H9 (cell line): ENCODE results near the gene CC2D2A. TPM values are rescaled to one million over a fixed set of nuclear protein-coding genes. Genes with fewer than 3 reads are reported as not detected.

Source experiments
- DNase-seq: peaks from one replicate; pipeline ENCODE4 v3.0.0-alpha.2; 2017
- H2AFZ ChIP-seq: one replicate; pipeline ENCODE4 v1.6.1; 2013; ENCODE audit warnings: mild to moderate bottlenecking, low read length, control low read depth, moderate library complexity
- H2AK5ac ChIP-seq: 2 replicates; pipeline ENCODE4 v1.6.1; 2013; ENCODE audit warnings: low read length, control low read depth, mixed read lengths; ENCODE audit not compliant: insufficient read length
- H2BK120ac ChIP-seq: one replicate; pipeline ENCODE4 v1.6.1; 2013; ENCODE audit warnings: low read depth, mild to moderate bottlenecking, low read length, control low read depth, inconsistent platforms; ENCODE audit not compliant: poor library complexity, severe bottlenecking
- H2BK12ac ChIP-seq: 2 replicates; pipeline ENCODE4 v1.6.1; 2013; ENCODE audit warnings: low read length, control low read depth, mixed read lengths, low read depth; ENCODE audit not compliant: insufficient read length
- H2BK15ac ChIP-seq: 2 replicates; pipeline ENCODE4 v1.6.1; 2013; ENCODE audit warnings: low read depth, low read length, control low read depth
- H2BK20ac ChIP-seq: one replicate; pipeline ENCODE4 v1.6.1; 2013; ENCODE audit warnings: low read depth, mild to moderate bottlenecking, low read length, control low read depth, inconsistent platforms; ENCODE audit not compliant: poor library complexity, severe bottlenecking
- H2BK5ac ChIP-seq: 2 replicates; pipeline ENCODE4 v1.6.1; 2013; ENCODE audit warnings: low read length, control low read depth, mixed read lengths; ENCODE audit not compliant: insufficient read length
- H3K14ac ChIP-seq: 2 replicates; pipeline ENCODE4 v1.6.1; 2013; ENCODE audit warnings: low read length, control low read depth; ENCODE audit not compliant: insufficient read depth
- H3K18ac ChIP-seq: 2 replicates; pipeline ENCODE4 v1.6.1; 2013; ENCODE audit warnings: low read depth, mild to moderate bottlenecking, mixed read lengths, low read length, control low read depth; ENCODE audit not compliant: insufficient read length
- H3K23ac ChIP-seq: 2 replicates; pipeline ENCODE4 v1.6.1; 2013; ENCODE audit warnings: low read length, control low read depth, mixed read lengths, low read depth; ENCODE audit not compliant: insufficient read length
- H3K23me2 ChIP-seq: 2 replicates; pipeline ENCODE4 v1.6.1; 2013; ENCODE audit warnings: low read depth, mild to moderate bottlenecking, mixed read lengths, low read length, control low read depth; ENCODE audit not compliant: insufficient read length, poor library complexity, severe bottlenecking
- H3K27ac ChIP-seq: 2 replicates; pipeline ENCODE4 v1.5.1; 2013; ENCODE audit warnings: low read length, control low read depth, mixed read lengths, low read depth; ENCODE audit not compliant: insufficient read length
- H3K27me3 ChIP-seq: 2 replicates; pipeline ENCODE4 v1.6.1; 2013; ENCODE audit warnings: low read length, control low read depth, inconsistent platforms; ENCODE audit not compliant: insufficient read depth
- H3K4ac ChIP-seq: 2 replicates; pipeline ENCODE4 v1.6.1; 2013; ENCODE audit warnings: low read depth, mild to moderate bottlenecking, control low read depth, inconsistent platforms, low read length, moderate library complexity
- H3K4me1 ChIP-seq: 2 replicates; pipeline ENCODE4 v1.6.1; 2013; ENCODE audit warnings: low read length, control low read depth, inconsistent platforms; ENCODE audit not compliant: insufficient read depth
- H3K4me2 ChIP-seq: 2 replicates; pipeline ENCODE4 v1.6.1; 2013; ENCODE audit warnings: low read length, control low read depth, mixed read lengths; ENCODE audit not compliant: insufficient read length, insufficient read depth
- H3K56ac ChIP-seq: 2 replicates; pipeline ENCODE4 v1.6.1; 2013; ENCODE audit warnings: low read depth, mild to moderate bottlenecking, mixed read lengths, low read length, control low read depth; ENCODE audit not compliant: insufficient read length
- H3K79me1 ChIP-seq: 2 replicates; pipeline ENCODE4 v1.6.1; 2013; ENCODE audit warnings: low read depth, mild to moderate bottlenecking, moderate library complexity, low read length, control low read depth, inconsistent platforms; ENCODE audit not compliant: insufficient read depth, poor library complexity, severe bottlenecking
- H3K79me2 ChIP-seq: 2 replicates; pipeline ENCODE4 v1.6.1; 2013; ENCODE audit warnings: low read length, control low read depth, inconsistent platforms; ENCODE audit not compliant: insufficient read depth
- H3K9ac ChIP-seq: 2 replicates; pipeline ENCODE4 v1.6.1; 2013; ENCODE audit warnings: low read length, control low read depth, mixed read lengths; ENCODE audit not compliant: insufficient read length; ENCODE audit errors: extremely low read depth
- H3K9me3 ChIP-seq: one replicate; pipeline ENCODE4 v1.6.1; 2013; ENCODE audit warnings: low read depth, low read length, inconsistent platforms; ENCODE audit not compliant: control insufficient read depth
- H3T11ph ChIP-seq: one replicate; pipeline ENCODE4 v1.6.1; 2013; ENCODE audit warnings: mild to moderate bottlenecking, low read length, control low read depth, inconsistent platforms
- H4K20me1 ChIP-seq: one replicate; pipeline ENCODE4 v1.6.1; 2013; ENCODE audit not compliant: control insufficient read depth, insufficient read length, insufficient read depth
- H4K5ac ChIP-seq: 2 replicates; pipeline ENCODE4 v1.6.1; 2013; ENCODE audit warnings: low read depth, mild to moderate bottlenecking, mixed read lengths, low read length, control low read depth; ENCODE audit not compliant: insufficient read length
- H4K8ac ChIP-seq: replicated peaks from 2 replicates; pipeline ENCODE4 v1.6.1; 2013; ENCODE audit warnings: low read length, control low read depth, mixed read lengths, low read depth; ENCODE audit not compliant: insufficient read length
- H4K91ac ChIP-seq: 2 replicates; pipeline ENCODE4 v1.6.1; 2013; ENCODE audit warnings: low read depth, mild to moderate bottlenecking, moderate library complexity, mixed read lengths, low read length, control low read depth; ENCODE audit not compliant: insufficient read length
- H3K27ac Mint-ChIP-seq, 3 experiments: 2 replicates in 2 of 3; 3 replicates in 1 of 3; pipeline ENCODE4 v1.8.0; 2020 to 2021; ENCODE audit warnings: mixed read lengths in 3 of 3, mild to moderate bottlenecking in 1 of 3, moderate library complexity in 1 of 3
- H3K27me3 Mint-ChIP-seq: 2 replicates; pipeline ENCODE4 v1.8.0; 2021; ENCODE audit warnings: low read depth, mild to moderate bottlenecking, moderate library complexity, mixed read lengths
- H3K36me3 Mint-ChIP-seq, 3 experiments: 2 replicates in 2 of 3; 3 replicates in 1 of 3; pipeline ENCODE4 v1.8.0; 2020 to 2021; ENCODE audit warnings: low read depth in 3 of 3, mixed read lengths in 3 of 3; ENCODE audit not compliant: insufficient read depth in 1 of 3
- H3K4me1 Mint-ChIP-seq, 2 experiments: 2 replicates each; pipeline ENCODE4 v1.8.0; 2020; ENCODE audit warnings: mixed read lengths in 2 of 2
- H3K4me3 Mint-ChIP-seq, 2 experiments: 2 replicates in 1 of 2; 3 replicates in 1 of 2; pipeline ENCODE4 v1.8.0; 2020 to 2021; ENCODE audit warnings: mild to moderate bottlenecking in 2 of 2, mixed read lengths in 2 of 2, moderate library complexity in 1 of 2
- H3K9me3 Mint-ChIP-seq, 2 experiments: 2 replicates in 1 of 2; 3 replicates in 1 of 2; pipeline ENCODE4 v1.8.0; 2020; ENCODE audit warnings: mild to moderate bottlenecking in 2 of 2, mixed read lengths in 2 of 2, moderate library complexity in 1 of 2
- CTCF ChIP-seq: fragments of 200-600 bp; sonication (generic); conservative IDR thresholded peaks from 3 replicates; pipeline ENCODE4 v1.8.0; 2021; ENCODE audit warnings: antibody characterized with exemption, mild to moderate bottlenecking
- WGBS: extraction: QIAGEN DNeasy Blood & Tissue Kit; methylation state at CpG from one replicate; pipeline ENCODE4 v1.1.7; 2013; ENCODE audit warnings: missing lambda C conversion rate, low lambda C conversion rate, mixed read lengths; ENCODE audit not compliant: insufficient read length; ENCODE audit errors: extremely low coverage; 5-methylcytosine and 5-hydroxymethylcytosine counted together
- total RNA-seq: library from RNA; stranded (reverse); gene quantifications from 2 replicates; pipeline ENCODE4 v1.2.1, GENCODE V29; 2021

CC2D2A gene
- total RNA-seq, 1 experiment from 2014 or later = 10.4 TPM

- no peak overlapping the region for H2BK15ac ChIP-seq
- H3K9me3 Mint-ChIP-seq = no peaks in the 10 kb centered on the region
- peaks cover 8% of the 10 kb centered on the region in 2 experiments; a peak in 3 of 4 replicates for H3K4me1 Mint-ChIP-seq
Observed at GRCh38 chr4:15552557-15553362, 83.1 kb downstream of the CC2D2A start.

More at GRCh38 chr4:15552557-15553362, 83.1 kb downstream of the CC2D2A start:
- no peak for DNase-seq
- Histone ChIP-seq H2BK5ac (no peak overlapping the region), H4K20me1 (no peaks in the 10 kb centered on the region), H4K8ac (no peak overlapping the region), H3K27ac (no peak overlapping the region), H3K56ac (no peak overlapping the region), H3K9me3 (no peaks in the 10 kb centered on the region), H3K79me1 (no peaks in the 10 kb centered on the region), H3K23ac (no peak overlapping the region), H3K4me2 (no peak overlapping the region), H3K23me2 (no peaks in the 10 kb centered on the region), H3T11ph (no peak overlapping the region), H2BK120ac (no peak overlapping the region), H4K91ac (no peak overlapping the region), H2AK5ac (no peak overlapping the region), H4K5ac (no peak overlapping the region), H2BK20ac (no peak overlapping the region), H3K14ac (no peak overlapping the region), H3K4me1 (peaks cover 4% of the 10 kb centered on the region; the same call in 1 of the 2 replicates), H3K79me2 (no peaks in the 10 kb centered on the region), H3K18ac (no peak overlapping the region), H3K27me3 (no peaks in the 10 kb centered on the region), H2BK12ac (no peak overlapping the region), H2AFZ (no peak overlapping the region), H3K9ac (no peak overlapping the region), H3K4ac (no peak overlapping the region)
- TF ChIP-seq CTCF = no peak
- Mint-ChIP-seq H3K27ac (peak overlapping the region in 1 of 3 experiments; percentile 25; a peak in 2 of 7 replicates), H3K4me3 (no peak overlapping the region), H3K36me3 (peaks cover 0 to 8% (median 0%) of the 10 kb centered on the region in 3 experiments; a peak in 4 of 7 replicates), H3K27me3 (no peaks in the 10 kb centered on the region)
- no CpG with 5 or more reads among the region's 6 CpGs for WGBS
